Astrocyte (in vitro differentiated cells and primary cell): ENCODE data around the gene CCDC197.

Experiments
- CTCF ChIP-seq: IDR thresholded peaks from 2 replicates; pipeline ENCODE4 v1.5.1; 2011; ENCODE audit warnings: low read depth, mild to moderate bottlenecking, inconsistent platforms, low read length, moderate library complexity; ENCODE audit not compliant: insufficient read depth
- EZH2 ChIP-seq: IDR thresholded peaks from 2 replicates; pipeline ENCODE4 v1.6.1; 2012; ENCODE audit warnings: mild to moderate bottlenecking, low read length, inconsistent platforms; ENCODE audit not compliant: insufficient read depth

- TF ChIP-seq CTCF, result no peak
- no peak for TF ChIP-seq EZH2
Measured at GRCh38 chr14:93960108-93960475, 37.0 kb upstream of the CCDC197 start.
